Vagina (tissue), 2 donors: Measurements from ENCODE around the gene MTMR1. TPM values are rescaled to one million over a fixed set of nuclear protein-coding genes. Genes with fewer than 3 reads are reported as not detected.

Experiments used
- DNase-seq, 2 donors: peaks; one replicate each; pipeline ENCODE4 v3.0.0-alpha.2; 2017; ENCODE audit errors: extremely low spot score in 2 of 2
- H3K27ac ChIP-seq: fragments of 200-600 bp; sonication (generic); one replicate; pipeline ENCODE4 v1.5.1; 2019
- H3K27me3 ChIP-seq: fragments of 200-600 bp; sonication (generic); one replicate; pipeline ENCODE4 v1.5.1; 2019
- H3K36me3 ChIP-seq, 2 donors: fragments of 200-600 bp; sonication (generic); one replicate each; pipeline ENCODE4 v1.5.1; 2017 to 2019
- H3K4me1 ChIP-seq: fragments of 200-600 bp; sonication (generic); one replicate; pipeline ENCODE4 v1.5.1; 2019
- H3K4me3 ChIP-seq, 2 donors: fragments of 200-600 bp; sonication (generic); 1 replicate in 1 of 2; 2 replicates in 1 of 2; pipeline ENCODE4 v1.5.1; 2016 to 2019
- H3K9me3 ChIP-seq: fragments of 200-600 bp; sonication (generic); one replicate; pipeline ENCODE4 v1.5.1; 2019
- POLR2A ChIP-seq, 2 donors: fragments of 450-650 bp; IDR thresholded peaks; one replicate each; pipeline ENCODE4 v1.6.1; 2017; ENCODE audit warnings: antibody characterized with exemption in 2 of 2, mild to moderate bottlenecking in 2 of 2, moderate library complexity in 2 of 2
- POLR2AphosphoS5 ChIP-seq, 2 donors: sonication (generic); formaldehyde crosslinking; IDR thresholded peaks; one replicate each; pipeline ENCODE4 v1.9.0; 2017; ENCODE audit warnings: antibody characterized with exemption in 2 of 2, mild to moderate bottlenecking in 2 of 2, low read depth in 1 of 2; ENCODE audit not compliant: insufficient read depth in 1 of 2
- intact Hi-C: fragments of 100-400 bp; cut with DNase I; formaldehyde crosslinking; loops from one replicate; pipeline ENCODE4 v1.15.1; 2023
- total RNA-seq: library from RNA; depleted of rRNA; stranded (reverse); fragments of >200 nt; gene quantifications from one replicate; pipeline ENCODE4 v1.2.3, GENCODE V29; 2016
- TF ChIP-seq, protein P1 (sequence below), 3 experiments: fragments of 450-650 bp in 2 of 3; fragments of 200-600 bp in 1 of 3; sonication (generic) in 1 of 3; IDR thresholded peaks; one replicate each; pipeline ENCODE4 v1.5.1; 2017 to 2019; ENCODE audit warnings: antibody characterized with exemption in 3 of 3, mild to moderate bottlenecking in 2 of 3, moderate library complexity in 2 of 3

Gene MTMR1
- total RNA-seq, 1 donor from 2014 or later: 22.6 TPM

DNA sequence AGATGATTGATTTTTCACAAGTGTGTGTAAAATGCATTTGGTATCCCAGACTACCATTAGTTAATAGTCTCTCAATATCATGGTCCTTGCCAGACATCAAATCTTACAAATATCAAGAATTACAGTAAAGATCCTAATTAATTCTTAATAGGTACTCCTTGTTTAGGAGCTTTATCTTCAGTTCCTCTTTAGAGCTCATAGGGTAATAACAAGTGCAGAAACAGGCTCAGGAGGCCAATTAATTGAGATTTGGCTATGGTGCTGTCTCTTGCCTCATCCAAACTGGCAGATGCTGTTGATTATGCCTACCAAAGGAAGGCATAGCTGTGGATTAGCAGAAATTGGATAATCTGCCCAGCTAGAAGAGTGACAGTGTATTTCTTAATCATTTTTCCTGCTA lies 6.9 kb downstream of the MTMR1 start:
- Histone ChIP-seq H3K27me3 (no peaks in the 10 kb centered on the region), H3K4me3 (no peak overlapping the region), H3K36me3 (no peaks in the 10 kb centered on the region), H3K27ac (no peak overlapping the region), H3K4me1 (peaks cover 7% of the 10 kb centered on the region), H3K9me3 (no peaks in the 10 kb centered on the region)
- no peak for TF ChIP-seq POLR2A (IDR thresholded peaks at IDR 0.05)
- TF ChIP-seq POLR2AphosphoS5 (IDR thresholded peaks at IDR 0.05; ENCODE audit: insufficient read depth in 1 of 2, low read depth in 1 of 2): no peak
- TF ChIP-seq, protein P1, sequence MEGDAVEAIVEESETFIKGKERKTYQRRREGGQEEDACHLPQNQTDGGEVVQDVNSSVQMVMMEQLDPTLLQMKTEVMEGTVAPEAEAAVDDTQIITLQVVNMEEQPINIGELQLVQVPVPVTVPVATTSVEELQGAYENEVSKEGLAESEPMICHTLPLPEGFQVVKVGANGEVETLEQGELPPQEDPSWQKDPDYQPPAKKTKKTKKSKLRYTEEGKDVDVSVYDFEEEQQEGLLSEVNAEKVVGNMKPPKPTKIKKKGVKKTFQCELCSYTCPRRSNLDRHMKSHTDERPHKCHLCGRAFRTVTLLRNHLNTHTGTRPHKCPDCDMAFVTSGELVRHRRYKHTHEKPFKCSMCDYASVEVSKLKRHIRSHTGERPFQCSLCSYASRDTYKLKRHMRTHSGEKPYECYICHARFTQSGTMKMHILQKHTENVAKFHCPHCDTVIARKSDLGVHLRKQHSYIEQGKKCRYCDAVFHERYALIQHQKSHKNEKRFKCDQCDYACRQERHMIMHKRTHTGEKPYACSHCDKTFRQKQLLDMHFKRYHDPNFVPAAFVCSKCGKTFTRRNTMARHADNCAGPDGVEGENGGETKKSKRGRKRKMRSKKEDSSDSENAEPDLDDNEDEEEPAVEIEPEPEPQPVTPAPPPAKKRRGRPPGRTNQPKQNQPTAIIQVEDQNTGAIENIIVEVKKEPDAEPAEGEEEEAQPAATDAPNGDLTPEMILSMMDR (IDR thresholded peaks at IDR 0.05): no peak
- intact Hi-C loops: no loop called here
- DNase-seq: no peak

GRCh38 chrX:150701377-150701776 lies 8.2 kb downstream of the MTMR1 start:
- no peaks in the 10 kb centered on the region for H3K4me1 ChIP-seq
- intact Hi-C loops: no loop called here
- no peaks in the 10 kb centered on the region for H3K27me3 ChIP-seq
- TF ChIP-seq, protein P1 (IDR thresholded peaks at IDR 0.05): no peak
- TF ChIP-seq POLR2AphosphoS5 (IDR thresholded peaks at IDR 0.05; ENCODE audit: insufficient read depth in 1 of 2, low read depth in 1 of 2) (no peak), POLR2A (IDR thresholded peaks at IDR 0.05) (no peak)
- H3K9me3 ChIP-seq: no peaks in the 10 kb centered on the region
- no peak overlapping the region for H3K4me3 ChIP-seq
- DNase-seq: no peak
- no peak overlapping the region for H3K27ac ChIP-seq
- no peaks in the 10 kb centered on the region for H3K36me3 ChIP-seq

DNA sequence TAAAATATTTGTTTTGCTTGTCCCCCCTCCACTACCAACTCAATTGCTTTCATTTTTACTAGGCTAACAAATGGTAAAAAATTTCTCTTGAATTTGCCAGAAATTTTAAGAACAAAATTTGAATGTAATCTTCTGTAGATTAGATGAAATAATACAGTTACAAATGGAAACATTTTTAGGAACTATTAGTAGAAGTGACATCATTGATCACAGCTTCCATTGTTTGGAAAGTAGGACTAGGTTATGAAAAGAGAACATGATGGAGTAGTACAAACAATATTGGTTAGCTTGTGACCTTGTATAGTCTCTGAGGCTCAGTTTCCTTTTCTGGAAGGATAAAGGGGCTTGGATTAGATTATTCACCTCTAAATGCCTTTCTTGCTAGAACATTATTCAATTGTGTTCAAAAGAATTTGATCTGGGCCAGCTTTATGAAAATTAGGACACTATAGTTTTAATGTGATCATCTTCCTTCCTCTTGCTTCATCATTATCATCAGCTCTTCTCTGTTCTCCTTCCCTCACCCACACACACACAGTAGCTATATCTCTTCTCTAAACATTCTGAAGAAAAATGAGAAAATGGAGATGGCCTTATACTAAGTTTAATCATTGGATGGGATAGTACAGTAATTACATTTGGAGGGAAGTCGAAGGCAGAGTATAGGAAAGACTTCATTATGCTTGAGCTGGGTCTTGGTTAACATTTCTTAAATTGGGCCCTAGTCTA lies 9.9 kb downstream of the MTMR1 start:
- Histone ChIP-seq H3K36me3 (no peaks in the 10 kb centered on the region), H3K4me3 (no peak overlapping the region), H3K4me1 (no peaks in the 10 kb centered on the region), H3K9me3 (no peaks in the 10 kb centered on the region), H3K27ac (no peak overlapping the region), H3K27me3 (no peaks in the 10 kb centered on the region)
- no peak for TF ChIP-seq POLR2AphosphoS5 (IDR thresholded peaks at IDR 0.05; ENCODE audit: insufficient read depth in 1 of 2, low read depth in 1 of 2)
- TF ChIP-seq, protein P1 (IDR thresholded peaks at IDR 0.05): no peak
- no peak for TF ChIP-seq POLR2A (IDR thresholded peaks at IDR 0.05)
- intact Hi-C loops: no loop called here
- DNase-seq: no peak

- TF ChIP-seq POLR2A (IDR thresholded peaks at IDR 0.05) (no peak), POLR2AphosphoS5 (IDR thresholded peaks at IDR 0.05; ENCODE audit: insufficient read depth in 1 of 2, low read depth in 1 of 2) (no peak)
- TF ChIP-seq, protein P1 (IDR thresholded peaks at IDR 0.05): no peak
- H3K27me3 ChIP-seq: no peaks in the 10 kb centered on the region
- intact Hi-C loops: no loop called here
- H3K9me3 ChIP-seq: no peaks in the 10 kb centered on the region
- H3K27ac ChIP-seq: no peak overlapping the region
- DNase-seq: no peak
- H3K4me1 ChIP-seq: no peaks in the 10 kb centered on the region
- no peaks in the 10 kb centered on the region for H3K36me3 ChIP-seq
- no peak overlapping the region for H3K4me3 ChIP-seq
Observed at GRCh38 chrX:150703695-150703974, 10.4 kb downstream of the MTMR1 start.

GRCh38 chrX:150704030-150704613 lies 10.9 kb downstream of the MTMR1 start:
- no peak for TF ChIP-seq POLR2AphosphoS5 (IDR thresholded peaks at IDR 0.05; ENCODE audit: insufficient read depth in 1 of 2, low read depth in 1 of 2)
- no peak for TF ChIP-seq POLR2A (IDR thresholded peaks at IDR 0.05)
- TF ChIP-seq, protein P1 (IDR thresholded peaks at IDR 0.05): no peak
- intact Hi-C loops: no loop called here
- H3K27ac ChIP-seq: no peak overlapping the region
- H3K9me3 ChIP-seq: no peaks in the 10 kb centered on the region
- no peak for DNase-seq
- no peak overlapping the region for H3K4me3 ChIP-seq
- no peaks in the 10 kb centered on the region for H3K36me3 ChIP-seq
- H3K27me3 ChIP-seq: no peaks in the 10 kb centered on the region
- H3K4me1 ChIP-seq: no peaks in the 10 kb centered on the region
